GM12872 (cell line): Measurements from ENCODE around the gene TOGARAM2.

ENCODE experiments used
- CTCF ChIP-seq: IDR thresholded peaks from 3 replicates; pipeline ENCODE4 v1.5.1; 2011; ENCODE audit warnings: low read depth, mild to moderate bottlenecking, low read length, moderate library complexity; ENCODE audit not compliant: insufficient read depth

The TOGARAM2 gene

GRCh38 chr2:28960401-28960800 is 20.7 kb upstream of the TOGARAM2 start:
- TF ChIP-seq CTCF = no peak

DNA sequence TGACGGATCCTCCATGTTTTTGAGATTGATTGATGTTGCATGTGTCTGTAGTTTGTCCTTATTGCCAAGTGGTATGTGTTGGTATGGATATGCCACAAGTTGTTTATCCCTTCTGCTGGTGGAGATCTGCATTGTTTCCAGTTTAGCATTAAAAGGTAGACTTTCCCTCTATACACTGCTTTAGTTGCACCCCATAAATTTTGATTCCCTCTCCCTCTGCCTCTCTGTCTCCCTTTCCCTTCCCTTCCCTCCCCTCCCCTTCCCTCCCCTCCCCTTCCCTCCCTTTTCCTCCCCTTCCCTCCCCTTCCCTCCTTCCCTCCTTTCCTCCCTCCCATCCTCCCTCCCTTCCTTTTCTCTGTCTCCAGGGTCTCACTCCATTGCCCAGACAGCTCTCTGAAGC is 18.6 kb upstream of the TOGARAM2 start:
- TF ChIP-seq CTCF = no peak

DNA sequence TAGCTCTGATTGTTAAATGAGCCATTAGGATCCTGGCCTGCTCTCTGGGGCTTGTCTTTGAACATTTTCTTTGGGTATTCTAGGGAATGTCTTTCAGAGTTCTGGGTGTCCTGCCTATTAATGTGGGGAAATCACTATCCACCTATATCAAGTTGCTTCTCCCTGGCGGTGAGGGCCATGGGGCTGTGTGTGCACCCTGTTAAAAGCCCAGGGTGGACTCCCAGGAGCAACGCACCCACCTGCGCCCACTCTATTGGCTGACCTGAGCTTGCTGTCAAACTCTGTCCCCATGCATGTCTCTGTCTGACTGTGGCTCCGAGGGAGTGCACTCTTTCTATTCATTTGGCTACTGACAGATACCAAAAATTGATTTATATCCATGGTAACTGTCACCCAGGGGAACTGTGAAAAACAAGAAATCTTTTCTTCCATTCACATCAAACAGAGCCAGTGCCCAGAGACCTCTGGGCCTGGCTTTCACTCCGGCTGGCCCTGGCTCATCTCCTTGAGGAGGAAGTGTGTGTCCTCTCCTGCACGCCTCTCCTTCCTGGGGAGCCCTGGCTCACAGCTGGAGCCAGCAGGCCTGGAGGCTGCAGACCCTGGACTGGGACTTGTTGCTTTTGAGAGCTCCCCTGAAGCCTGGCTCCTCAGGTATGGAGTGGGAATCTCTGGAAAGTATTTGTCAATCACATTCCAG is 10.5 kb upstream of the TOGARAM2 start:
- no peak for TF ChIP-seq CTCF

- TF ChIP-seq CTCF = no peak
Measured at GRCh38 chr2:28972778-28973335, 8.2 kb upstream of the TOGARAM2 start.

DNA sequence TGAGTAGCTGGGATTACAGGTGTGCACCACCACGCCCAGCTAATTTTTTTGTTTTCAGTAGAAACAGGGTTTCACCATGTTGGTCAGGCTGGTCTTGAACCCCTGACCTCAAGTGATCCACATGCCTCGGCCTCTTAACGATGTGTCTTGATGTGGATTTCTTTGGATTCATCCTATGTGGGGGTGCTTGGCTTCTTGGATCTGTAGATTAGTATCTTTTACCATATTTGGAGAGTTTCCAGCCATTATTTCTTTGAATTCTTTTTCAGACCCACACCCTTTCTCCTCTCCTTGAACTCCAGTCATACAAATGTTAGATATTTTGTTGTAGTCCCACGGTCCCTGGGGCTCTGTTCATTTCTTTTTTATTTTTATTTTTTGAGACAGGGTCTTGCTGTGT is 6.8 kb upstream of the TOGARAM2 start:
- no peak for TF ChIP-seq CTCF

GRCh38 chr2:28975671-28976070 is 5.4 kb upstream of the TOGARAM2 start:
- no peak for TF ChIP-seq CTCF

GRCh38 chr2:28976584-28976983 is 4.5 kb upstream of the TOGARAM2 start:
- TF ChIP-seq CTCF = no peak
